Naive thymus-derived CD8-positive, alpha-beta T cell (primary cell): ENCODE measurements around the gene FMNL2. TPM values are rescaled to one million over a fixed set of nuclear protein-coding genes. Genes with fewer than 3 reads are reported as not detected.

Experiments
- ATAC-seq, 2 donors: fragments of 150-1000 bp; cut with Tn5 transposase in 1 of 2; sonication (Bioruptor Pico), chemical (Tn5 transposase) in 1 of 2; 1 replicate in 1 of 2; 2 replicates in 1 of 2; pipeline ENCODE4 v1.10.0; 2021; ENCODE audit warnings: mild to moderate bottlenecking in 2 of 2, moderate library complexity in 2 of 2
- POLR2A ChIA-PET: fragments of 350-600 bp; sonication (Branson Sonifier 250); formaldehyde crosslinking; loops from one replicate; lab custom pipeline; 2021; ENCODE audit warnings: antibody characterized with exemption; lab: Charles Lee
- DNase-seq, 10 donors: peaks; one replicate each; pipeline versions ENCODE4 v3.0.0 to v3.0.0-alpha.2; 2020 to 2022
- H3K27ac Mint-ChIP-seq, 10 donors: one replicate each; pipeline ENCODE4 v1.8.0; 2020 to 2022; ENCODE audit warnings: mild to moderate bottlenecking in 10 of 10, mixed read lengths in 10 of 10, moderate library complexity in 4 of 10, inconsistent platforms in 1 of 10
- H3K27me3 Mint-ChIP-seq, 5 donors: one replicate each; pipeline ENCODE4 v1.8.0; 2021 to 2022; ENCODE audit warnings: mixed read lengths in 5 of 5
- H3K36me3 Mint-ChIP-seq, 3 donors: one replicate each; pipeline ENCODE4 v1.8.0; 2020 to 2022; ENCODE audit warnings: mixed read lengths in 3 of 3, mild to moderate bottlenecking in 2 of 3, inconsistent platforms in 1 of 3
- H3K4me1 Mint-ChIP-seq, 4 donors: one replicate each; pipeline ENCODE4 v1.8.0; 2021 to 2022; ENCODE audit warnings: mixed read lengths in 4 of 4
- H3K4me3 Mint-ChIP-seq, 10 donors: one replicate each; pipeline ENCODE4 v1.8.0; 2020 to 2022; ENCODE audit warnings: mild to moderate bottlenecking in 10 of 10, mixed read lengths in 10 of 10, moderate library complexity in 6 of 10, inconsistent platforms in 1 of 10
- H3K9me3 Mint-ChIP-seq, 9 donors: one replicate each; pipeline ENCODE4 v1.8.0; 2020 to 2022; ENCODE audit warnings: mixed read lengths in 9 of 9, mild to moderate bottlenecking in 3 of 9, inconsistent platforms in 1 of 9, moderate library complexity in 1 of 9
- polyA plus RNA-seq, 3 donors: library from polyadenylated mRNA; unstranded; fragments of 300-500 nt; fragmentation: Illumina TruSeq; gene quantifications; one replicate each; pipeline ENCODE4 v1.2.3, GENCODE V29; 2021
- total RNA-seq, 8 experiments: library from RNA in 2 of 8; stranded (reverse) in 2 of 8; gene quantifications; one replicate each; pipeline ENCODE4 v1.2.3 and lab custom pipeline; 2021 to 2026

The FMNL2 gene
- total and polyA plus RNA-seq, 5 experiments from 2014 or later, result 0.05 to 0.78 (median 0.14) TPM

DNA sequence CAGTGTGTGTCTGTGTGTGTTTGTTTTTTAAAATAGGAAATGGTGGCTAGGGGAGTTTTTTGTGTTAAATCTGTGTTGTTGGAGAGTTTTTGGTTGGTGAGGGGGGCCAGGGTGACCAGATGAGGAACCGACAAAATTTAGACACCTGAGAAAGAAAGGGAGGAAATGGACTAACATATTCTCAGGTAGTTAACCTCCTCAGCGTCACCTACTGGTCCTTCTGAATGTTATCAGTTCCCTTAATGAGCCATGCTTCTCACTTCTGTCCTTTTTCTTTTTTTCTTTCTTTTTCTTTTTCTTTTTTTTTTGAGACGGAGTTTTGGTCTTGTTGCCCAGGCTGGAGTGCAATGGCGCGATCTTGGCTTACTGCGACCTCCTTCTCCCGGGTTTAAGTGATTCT, 107.0 kb downstream of the FMNL2 start:
- no peak overlapping the region for H3K4me3 Mint-ChIP-seq
- ATAC-seq (no peak), DNase-seq (no peak)
- H3K27ac Mint-ChIP-seq, result no peak overlapping the region
- POLR2A ChIA-PET, result no interaction called here
- H3K4me1 Mint-ChIP-seq, result no peaks in the 10 kb centered on the region
- peaks cover 0 to 3% (median 0%) of the 10 kb centered on the region in 9 donors for H3K9me3 Mint-ChIP-seq
- no peaks in the 10 kb centered on the region for H3K36me3 Mint-ChIP-seq
- H3K27me3 Mint-ChIP-seq, result peaks cover 0 to 28% (median 15%) of the 10 kb centered on the region in 5 donors

DNA sequence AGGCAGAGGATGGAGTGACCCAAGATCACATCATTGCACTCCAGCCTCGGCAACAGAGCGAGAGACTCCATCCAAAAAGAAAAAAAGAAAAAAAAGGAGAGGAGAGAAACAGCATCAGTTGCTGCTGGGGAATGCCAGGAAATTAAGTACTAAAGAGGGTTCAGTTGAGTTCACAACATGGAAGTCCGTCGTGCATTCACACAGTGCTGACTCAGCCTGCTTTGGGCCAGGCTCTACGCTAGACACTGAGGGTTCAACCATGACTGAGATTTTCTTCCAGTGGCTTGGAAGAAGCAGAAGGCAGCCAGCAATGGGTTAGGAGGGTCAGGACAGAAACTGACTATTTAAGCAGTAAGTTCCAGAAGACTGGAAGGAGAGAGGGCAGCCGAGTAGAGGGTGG, 108.8 kb downstream of the FMNL2 start:
- ATAC-seq, result no peak
- POLR2A ChIA-PET, result no interaction called here
- H3K27ac Mint-ChIP-seq, result no peak overlapping the region
- H3K9me3 Mint-ChIP-seq, result peaks cover 0 to 3% (median 0%) of the 10 kb centered on the region in 9 donors
- peaks cover 0 to 2% (median 0%) of the 10 kb centered on the region in 4 donors for H3K4me1 Mint-ChIP-seq
- no peak for DNase-seq
- peaks cover 0 to 25% (median 15%) of the 10 kb centered on the region in 5 donors for H3K27me3 Mint-ChIP-seq
- no peak overlapping the region for H3K4me3 Mint-ChIP-seq
- no peaks in the 10 kb centered on the region for H3K36me3 Mint-ChIP-seq

DNA sequence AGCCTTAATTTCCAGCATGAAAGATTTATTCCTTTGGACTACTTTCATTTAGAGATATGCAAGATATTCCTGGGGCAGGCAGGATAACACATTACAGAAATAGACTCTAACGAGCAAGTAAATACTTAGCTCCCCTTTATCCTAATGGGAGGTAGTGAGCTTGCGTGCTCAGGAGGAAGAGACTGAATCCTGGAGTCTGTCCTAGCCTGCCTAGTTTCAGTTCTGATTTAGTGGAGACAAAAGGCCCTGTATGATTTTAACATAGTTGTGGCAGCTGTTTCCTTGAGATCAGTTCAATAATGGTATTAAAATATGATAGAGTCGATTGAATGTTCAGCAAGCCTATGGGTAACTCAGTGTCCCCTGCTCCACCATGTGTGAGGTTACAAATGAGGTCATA, 109.5 kb downstream of the FMNL2 start:
- ATAC-seq (no peak), DNase-seq (no peak)
- Mint-ChIP-seq H3K36me3 (no peaks in the 10 kb centered on the region), H3K4me3 (no peak overlapping the region), H3K27me3 (peaks cover 0 to 27% (median 15%) of the 10 kb centered on the region in 5 donors), H3K27ac (no peak overlapping the region), H3K9me3 (peaks cover 0 to 3% (median 0%) of the 10 kb centered on the region in 9 donors), H3K4me1 (peaks cover 0 to 2% (median 0%) of the 10 kb centered on the region in 4 donors)
- POLR2A ChIA-PET, result no interaction called here

DNA sequence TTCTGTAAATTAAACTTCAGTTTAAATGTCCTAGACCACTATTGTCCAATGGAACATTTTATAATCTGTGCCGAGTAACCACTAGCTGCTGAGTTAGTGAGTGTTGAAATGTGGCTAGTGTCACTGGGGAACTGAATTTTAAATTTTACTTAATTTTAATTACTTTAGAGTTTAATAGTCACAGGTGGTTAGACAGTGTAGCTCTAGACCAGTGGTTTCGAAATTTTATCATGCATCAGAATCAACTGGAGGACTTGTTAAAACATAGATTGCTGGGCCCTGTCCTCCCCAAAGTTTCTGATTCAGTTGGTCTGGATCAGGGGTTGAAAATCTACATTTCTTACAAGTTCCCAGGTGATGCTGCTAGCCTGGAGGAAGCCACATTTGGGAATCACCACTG, 110.4 kb downstream of the FMNL2 start:
- no peak for DNase-seq
- Mint-ChIP-seq H3K4me1 (peaks cover 0 to 2% (median 0%) of the 10 kb centered on the region in 4 donors), H3K36me3 (no peaks in the 10 kb centered on the region), H3K4me3 (no peak overlapping the region), H3K9me3 (peaks cover 0 to 3% (median 0%) of the 10 kb centered on the region in 9 donors), H3K27me3 (peaks cover 0 to 27% (median 15%) of the 10 kb centered on the region in 5 donors), H3K27ac (no peak overlapping the region)
- POLR2A ChIA-PET, result no interaction called here
- ATAC-seq, result no peak

DNA sequence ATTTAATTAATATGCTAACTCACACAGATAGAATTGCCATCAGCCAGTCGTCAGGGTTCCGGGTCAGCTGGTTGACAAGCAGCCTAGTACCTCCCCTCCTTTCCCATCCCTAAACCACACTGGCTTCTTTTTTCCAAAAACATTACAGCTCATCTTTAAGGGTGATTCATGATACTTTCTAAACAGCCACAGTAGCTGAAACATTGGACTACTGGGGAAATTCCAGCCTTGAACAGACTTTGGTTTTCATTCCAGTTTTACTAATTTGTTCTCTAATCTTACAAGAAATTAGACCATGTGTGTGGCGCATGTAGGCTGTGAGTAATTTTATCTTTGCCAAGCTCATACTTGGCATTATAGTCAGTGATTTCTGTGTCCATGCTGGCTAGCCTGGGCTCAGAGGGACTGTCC, 110.8 kb downstream of the FMNL2 start:
- Mint-ChIP-seq H3K4me1 (peaks cover 0 to 2% (median 0%) of the 10 kb centered on the region in 4 donors), H3K27ac (no peak overlapping the region), H3K36me3 (no peaks in the 10 kb centered on the region), H3K27me3 (peaks cover 2 to 27% (median 15%) of the 10 kb centered on the region in 5 donors), H3K9me3 (peaks cover 0 to 3% (median 0%) of the 10 kb centered on the region in 9 donors), H3K4me3 (no peak overlapping the region)
- no peak for ATAC-seq
- DNase-seq, result no peak
- POLR2A ChIA-PET, result no interaction called here

DNA sequence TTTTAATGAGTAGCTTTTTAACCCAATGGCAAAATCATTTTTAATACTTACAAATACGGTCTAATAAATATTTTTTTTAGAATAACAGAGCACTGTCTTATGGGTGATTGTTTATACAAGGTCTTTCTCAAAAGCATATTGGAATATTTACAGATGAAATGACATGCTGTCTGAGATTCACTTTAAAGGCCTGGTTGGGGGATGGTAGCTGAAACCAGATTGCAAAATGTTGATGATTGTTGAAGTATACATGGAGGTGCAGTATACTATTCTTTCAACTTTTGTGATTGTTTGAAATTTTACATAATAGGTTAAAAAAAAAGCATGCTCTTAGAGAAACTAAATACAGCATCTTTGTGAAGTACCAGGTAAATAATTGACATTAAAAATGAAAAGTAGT, 111.2 kb downstream of the FMNL2 start:
- peaks cover 0 to 3% (median 0%) of the 10 kb centered on the region in 9 donors for H3K9me3 Mint-ChIP-seq
- H3K4me3 Mint-ChIP-seq, result no peak overlapping the region
- peaks cover 0 to 2% (median 0%) of the 10 kb centered on the region in 4 donors for H3K4me1 Mint-ChIP-seq
- no peak overlapping the region for H3K27ac Mint-ChIP-seq
- H3K27me3 Mint-ChIP-seq, result peaks cover 2 to 27% (median 15%) of the 10 kb centered on the region in 5 donors
- H3K36me3 Mint-ChIP-seq, result no peaks in the 10 kb centered on the region
- DNase-seq (no peak), ATAC-seq (no peak)
- POLR2A ChIA-PET, result no interaction called here

DNA sequence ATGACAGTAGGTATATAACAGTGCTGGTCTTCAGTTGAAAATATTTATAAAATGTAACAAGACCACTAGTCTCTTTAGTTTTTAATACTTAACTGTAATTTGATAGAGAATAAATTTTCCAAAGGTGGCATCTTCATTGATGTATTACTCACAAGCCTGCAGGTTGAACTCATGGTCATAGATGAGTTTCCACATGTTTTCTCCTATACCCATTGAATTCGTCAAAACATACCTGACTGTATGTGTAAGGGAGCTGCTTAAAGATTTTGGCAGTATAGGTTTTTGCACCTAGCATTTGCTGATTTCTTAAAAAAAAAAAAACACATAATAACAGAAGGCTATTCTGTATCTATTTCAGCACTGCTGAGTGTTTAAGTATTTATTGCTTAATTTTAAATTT, 112.9 kb downstream of the FMNL2 start:
- ATAC-seq (no peak), DNase-seq (no peak)
- peaks cover 0 to 2% (median 0%) of the 10 kb centered on the region in 4 donors for H3K4me1 Mint-ChIP-seq
- H3K4me3 Mint-ChIP-seq, result no peak overlapping the region
- POLR2A ChIA-PET, result no interaction called here
- H3K27ac Mint-ChIP-seq, result no peak overlapping the region
- H3K36me3 Mint-ChIP-seq, result no peaks in the 10 kb centered on the region
- H3K27me3 Mint-ChIP-seq, result peaks cover 5 to 28% (median 10%) of the 10 kb centered on the region in 5 donors
- H3K9me3 Mint-ChIP-seq, result peaks cover 0 to 2% (median 0%) of the 10 kb centered on the region in 9 donors

DNA sequence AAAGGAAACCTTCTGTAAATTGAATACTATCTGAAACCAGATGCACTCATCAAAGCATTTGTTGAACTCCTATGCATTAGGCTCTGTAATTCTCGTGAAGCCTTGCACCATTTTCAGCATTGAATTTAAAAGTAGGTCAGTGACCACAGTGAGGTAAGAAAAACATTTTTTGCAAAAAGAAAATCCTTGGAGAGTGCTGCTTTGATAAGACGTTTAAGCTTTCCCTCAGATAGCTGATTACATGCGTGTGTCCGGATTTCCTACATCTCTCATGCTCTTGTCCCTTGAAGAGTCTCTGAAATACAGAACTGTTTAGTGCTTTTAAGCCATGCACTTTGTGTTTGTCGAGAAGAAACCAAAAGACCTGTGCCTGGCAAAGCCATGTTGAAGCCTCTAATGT, 113.6 kb downstream of the FMNL2 start:
- Mint-ChIP-seq H3K27me3 (peaks cover 3 to 23% (median 5%) of the 10 kb centered on the region in 5 donors), H3K4me1 (peaks cover 0 to 2% (median 0%) of the 10 kb centered on the region in 4 donors), H3K27ac (no peak overlapping the region), H3K4me3 (no peak overlapping the region), H3K36me3 (no peaks in the 10 kb centered on the region), H3K9me3 (peaks cover 0 to 2% (median 0%) of the 10 kb centered on the region in 9 donors)
- no peak for ATAC-seq
- no peak for DNase-seq
- POLR2A ChIA-PET, result no interaction called here

DNA sequence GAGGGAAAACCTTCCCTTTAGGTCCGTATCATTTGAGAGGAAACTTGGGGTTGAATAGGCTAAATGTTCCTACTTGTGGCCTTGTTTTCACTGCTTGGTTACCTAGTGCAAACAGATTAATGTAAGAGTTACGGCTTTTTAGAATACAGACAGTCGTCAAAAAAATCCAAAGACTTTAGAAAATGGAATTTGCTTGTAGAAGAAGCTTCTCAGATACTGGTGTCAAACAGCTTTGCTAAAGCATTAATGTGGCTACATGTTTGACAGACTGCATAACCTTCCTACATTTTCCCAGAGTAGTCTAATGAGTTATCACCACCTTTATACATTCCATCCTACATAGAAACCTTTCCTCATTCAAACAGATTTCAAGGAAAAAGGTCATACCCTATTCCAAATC, 114.6 kb downstream of the FMNL2 start:
- POLR2A ChIA-PET, result no interaction called here
- H3K4me3 Mint-ChIP-seq, result no peak overlapping the region
- peaks cover 0 to 2% (median 0%) of the 10 kb centered on the region in 4 donors for H3K4me1 Mint-ChIP-seq
- peaks cover 0 to 2% (median 0%) of the 10 kb centered on the region in 9 donors for H3K9me3 Mint-ChIP-seq
- no peak for ATAC-seq
- peaks cover 0 to 19% (median 5%) of the 10 kb centered on the region in 5 donors for H3K27me3 Mint-ChIP-seq
- no peaks in the 10 kb centered on the region for H3K36me3 Mint-ChIP-seq
- DNase-seq, result no peak
- H3K27ac Mint-ChIP-seq, result no peak overlapping the region

DNA sequence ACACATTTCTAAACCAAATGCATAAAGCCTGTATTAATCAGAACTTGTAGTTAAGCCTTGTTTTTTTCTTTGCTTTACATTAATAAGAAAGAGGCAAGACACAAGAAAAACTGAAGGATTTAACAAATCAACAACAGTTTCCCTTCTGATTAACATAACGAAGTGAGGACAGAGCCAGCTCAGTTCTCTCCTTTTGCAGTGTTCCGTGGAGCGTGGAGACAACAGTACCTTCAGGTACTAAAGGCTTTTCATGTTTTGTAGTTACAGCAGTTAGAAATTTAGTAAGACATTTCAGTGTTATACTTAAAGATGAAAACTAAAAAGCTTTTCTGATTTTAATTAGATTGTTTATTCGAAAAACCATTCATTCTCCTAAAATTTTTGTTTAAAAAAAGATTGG, 115.2 kb downstream of the FMNL2 start:
- POLR2A ChIA-PET, result no interaction called here
- no peak overlapping the region for H3K27ac Mint-ChIP-seq
- DNase-seq, result no peak
- no peak overlapping the region for H3K4me3 Mint-ChIP-seq
- ATAC-seq, result no peak
- H3K27me3 Mint-ChIP-seq, result peaks cover 0 to 25% (median 5%) of the 10 kb centered on the region in 5 donors
- H3K36me3 Mint-ChIP-seq, result no peaks in the 10 kb centered on the region
- H3K4me1 Mint-ChIP-seq, result peaks cover 0 to 2% (median 0%) of the 10 kb centered on the region in 4 donors
- peaks cover 0 to 3% (median 0%) of the 10 kb centered on the region in 9 donors for H3K9me3 Mint-ChIP-seq

DNA sequence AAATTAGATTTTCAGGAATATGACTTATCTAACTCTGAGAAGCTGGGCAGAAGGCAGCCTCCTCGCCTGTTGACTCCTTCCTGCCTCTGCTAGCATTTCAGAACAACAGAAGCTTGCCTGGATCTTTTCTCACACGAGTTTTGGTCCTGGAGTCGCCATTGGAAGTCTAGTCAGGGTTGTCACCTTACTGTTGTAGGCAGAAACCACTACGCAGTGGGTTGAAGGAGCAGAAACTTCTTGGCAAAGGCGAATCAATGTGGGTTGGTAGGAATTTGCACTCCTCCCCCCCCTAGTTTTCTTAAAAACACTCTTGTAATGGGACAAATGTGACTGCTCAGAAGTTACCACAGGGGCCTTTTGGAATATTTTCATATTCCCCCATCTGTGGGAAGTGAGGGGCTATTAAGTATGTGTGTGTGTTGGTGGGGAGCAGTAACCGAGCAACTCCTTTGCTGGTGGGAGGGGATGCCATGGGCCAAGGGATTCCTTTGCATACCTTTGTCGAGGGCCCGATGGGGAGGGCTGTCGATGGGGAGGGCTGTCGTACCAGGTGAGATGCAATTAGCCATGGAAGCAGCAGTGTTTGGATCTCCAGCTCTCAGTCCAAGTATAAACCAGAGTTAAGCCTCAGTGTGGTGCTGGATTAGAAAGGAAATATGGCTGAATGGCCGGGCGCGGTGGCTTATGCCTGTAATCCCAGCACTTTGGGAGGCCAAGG, 117.4 kb downstream of the FMNL2 start:
- no peaks in the 10 kb centered on the region for H3K36me3 Mint-ChIP-seq
- peaks cover 0 to 26% (median 6%) of the 10 kb centered on the region in 5 donors for H3K27me3 Mint-ChIP-seq
- DNase-seq (no peak), ATAC-seq (no peak)
- H3K27ac Mint-ChIP-seq, result no peak overlapping the region
- peaks cover 0 to 2% (median 0%) of the 10 kb centered on the region in 4 donors for H3K4me1 Mint-ChIP-seq
- H3K9me3 Mint-ChIP-seq, result peaks cover 0 to 4% (median 0%) of the 10 kb centered on the region in 9 donors
- no peak overlapping the region for H3K4me3 Mint-ChIP-seq
- POLR2A ChIA-PET, result no interaction called here

DNA sequence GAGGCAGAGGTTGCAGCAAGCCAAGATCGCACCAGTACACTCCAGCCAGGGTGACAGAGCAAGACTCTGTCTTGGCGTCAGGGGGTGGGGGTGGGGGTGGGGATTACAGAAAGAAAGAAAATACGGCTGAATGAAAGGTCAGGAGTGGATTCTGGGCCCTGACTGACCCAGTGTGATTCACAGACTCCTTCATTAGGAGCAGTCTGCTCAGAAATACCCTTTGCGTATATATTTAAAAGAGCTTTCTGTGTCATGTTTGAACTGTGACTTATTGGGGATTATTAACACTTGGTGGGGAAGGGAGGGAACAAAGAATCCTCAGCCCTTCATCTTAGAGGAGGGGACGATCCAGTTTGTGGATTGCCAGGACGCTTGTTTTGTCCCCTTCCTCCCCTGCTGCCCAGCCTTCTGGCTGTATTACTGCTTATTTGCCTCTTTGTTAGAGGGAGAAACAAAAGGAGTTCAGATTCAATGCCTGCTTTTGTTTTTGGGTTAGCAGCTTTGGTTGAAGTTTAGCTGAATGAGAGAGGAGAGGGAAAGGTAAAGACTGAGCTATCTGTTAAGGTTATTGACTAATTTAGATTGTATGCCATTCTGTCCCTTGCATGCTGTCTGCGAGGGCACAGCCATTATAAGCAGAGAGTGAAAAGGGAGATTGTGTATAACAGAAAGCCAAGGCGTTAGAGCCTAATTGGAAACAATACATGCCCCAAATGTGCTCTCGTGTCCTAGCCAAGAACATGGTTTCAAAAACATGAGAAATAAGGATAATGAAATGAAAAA, 118.3 kb downstream of the FMNL2 start:
- no peak overlapping the region for H3K4me3 Mint-ChIP-seq
- H3K27me3 Mint-ChIP-seq, result peaks cover 0 to 22% (median 6%) of the 10 kb centered on the region in 5 donors
- ATAC-seq, result no peak
- H3K4me1 Mint-ChIP-seq, result no peaks in the 10 kb centered on the region
- no peaks in the 10 kb centered on the region for H3K36me3 Mint-ChIP-seq
- POLR2A ChIA-PET, result no interaction called here
- no peak overlapping the region for H3K27ac Mint-ChIP-seq
- H3K9me3 Mint-ChIP-seq, result peaks cover 0 to 4% (median 0%) of the 10 kb centered on the region in 9 donors
- no peak for DNase-seq

DNA sequence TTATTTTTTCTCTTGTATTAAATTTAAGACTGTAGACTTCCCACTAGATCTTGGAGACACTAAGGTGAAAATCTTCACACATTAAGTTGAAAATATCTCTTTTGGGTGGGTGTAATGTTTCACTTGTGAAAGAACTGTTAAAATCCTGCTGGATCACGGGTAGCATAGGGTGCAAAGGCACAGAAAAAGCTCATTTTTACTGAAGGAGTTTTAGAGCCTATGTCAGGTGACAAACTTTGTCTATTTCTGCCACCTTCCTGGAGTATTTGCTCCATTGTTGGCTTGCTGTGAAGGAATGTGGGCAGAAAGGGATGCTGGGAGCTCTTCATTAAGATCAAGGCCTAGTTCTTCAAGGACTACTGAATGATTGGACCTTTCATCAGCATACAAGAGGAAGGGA, 119.4 kb downstream of the FMNL2 start:
- DNase-seq (no peak), ATAC-seq (no peak)
- H3K36me3 Mint-ChIP-seq, result no peaks in the 10 kb centered on the region
- no peak overlapping the region for H3K27ac Mint-ChIP-seq
- no peaks in the 10 kb centered on the region for H3K4me1 Mint-ChIP-seq
- H3K4me3 Mint-ChIP-seq, result no peak overlapping the region
- peaks cover 0 to 16% (median 6%) of the 10 kb centered on the region in 5 donors for H3K27me3 Mint-ChIP-seq
- POLR2A ChIA-PET, result no interaction called here
- H3K9me3 Mint-ChIP-seq, result peaks cover 0 to 4% (median 0%) of the 10 kb centered on the region in 9 donors
